ENCODE measurements around the gene HEATR5B.

GRCh38 chr2:37119157-37119556, 35.0 kb upstream of the HEATR5B start:
- TF ChIP-seq CTCF (IDR thresholded peaks at IDR 0.05; ENCODE audit: low read depth, low read length, poor library complexity, severe bottlenecking): no peak
- no peak for TF ChIP-seq EZH2phosphoT487 (IDR thresholded peaks at IDR 0.05; ENCODE audit: borderline replicate concordance, low read length)
